Body of pancreas (tissue), 4 donors: ENCODE results near the gene VAMP2.

Experiments
- CTCF ChIP-seq, 7 experiments: fragments of 450-650 bp in 4 of 7; fragments of 200-600 bp in 3 of 7; sonication (generic) in 3 of 7; IDR thresholded peaks; one replicate each; pipeline ENCODE4 v1.5.1; 2016 to 2019; ENCODE audit warnings: antibody characterized with exemption in 7 of 7
- POLR2A ChIP-seq, 3 donors: fragments of 450-650 bp; IDR thresholded peaks; one replicate each; pipeline ENCODE4 v1.6.1; 2016; ENCODE audit warnings: antibody characterized with exemption in 3 of 3, mild to moderate bottlenecking in 2 of 3

GRCh38 chr17:8133399-8133798, 29.3 kb downstream of the VAMP2 start:
- TF ChIP-seq CTCF (IDR thresholded peaks at IDR 0.05), result no peak
- TF ChIP-seq POLR2A (IDR thresholded peaks at IDR 0.05), result no peak
